ENCODE results near the gene SHISA9.

SHISA9 gene

DNA sequence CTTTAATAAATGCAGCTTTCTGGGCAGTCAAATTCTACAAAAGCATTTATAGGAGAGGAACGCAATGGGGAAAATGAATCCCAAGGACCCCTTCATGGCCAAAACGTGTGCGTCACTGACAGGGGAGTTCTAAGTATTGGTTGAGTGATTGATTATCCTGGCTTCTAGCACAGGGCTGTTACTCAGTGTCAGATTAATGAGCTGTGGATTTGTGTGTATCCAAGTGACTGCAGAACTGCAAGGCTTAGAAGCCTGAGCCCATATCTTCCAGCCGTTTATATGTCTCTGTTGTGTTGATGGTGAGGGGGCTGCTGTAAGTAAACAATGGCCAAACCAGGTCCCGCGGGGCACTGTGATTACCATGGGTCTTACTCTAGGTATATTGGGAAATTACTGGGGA lies 129.4 kb downstream of the SHISA9 start:
- no peak for DNase-seq

DNA sequence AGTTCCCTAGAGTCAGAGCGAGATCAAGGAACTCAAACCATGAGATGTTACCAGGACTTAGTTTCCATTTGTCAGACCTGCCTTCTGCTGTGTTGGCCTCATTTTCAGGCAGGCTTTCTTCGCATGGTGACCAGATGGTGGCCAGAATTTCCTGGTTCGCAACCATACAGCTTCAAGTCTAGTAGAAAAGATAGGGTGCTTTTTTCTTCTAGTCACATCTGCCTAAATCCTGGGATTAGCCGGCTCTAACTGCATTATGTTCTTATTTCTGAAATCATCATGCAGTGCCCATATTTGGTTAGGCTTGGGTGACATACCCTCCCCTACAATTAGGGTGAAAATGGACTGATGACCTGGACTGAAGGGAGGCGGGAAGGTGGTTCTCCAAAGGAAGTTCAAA lies 131.5 kb downstream of the SHISA9 start:
- DNase-seq = no peak

DNA sequence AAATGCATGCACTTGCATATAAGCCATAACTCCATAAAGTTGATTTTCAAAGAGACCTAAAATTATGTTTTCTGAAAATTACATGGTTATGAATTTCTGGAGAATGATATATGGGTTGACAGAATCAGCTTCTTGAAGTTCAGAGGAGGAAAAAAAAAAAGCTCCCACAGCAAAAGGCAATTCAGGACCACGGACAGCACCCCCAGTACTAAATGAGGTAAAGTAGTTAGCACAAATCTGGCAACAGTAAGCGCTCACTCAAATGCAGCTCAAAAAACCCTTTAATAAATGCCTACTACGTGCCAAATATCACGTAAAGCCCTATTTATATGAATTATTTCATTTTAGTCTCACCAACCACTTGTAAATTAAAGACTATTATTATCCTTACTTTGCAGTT lies 135.2 kb downstream of the SHISA9 start:
- peak in 1 of 2 donors; percentile 29 for DNase-seq

DNA sequence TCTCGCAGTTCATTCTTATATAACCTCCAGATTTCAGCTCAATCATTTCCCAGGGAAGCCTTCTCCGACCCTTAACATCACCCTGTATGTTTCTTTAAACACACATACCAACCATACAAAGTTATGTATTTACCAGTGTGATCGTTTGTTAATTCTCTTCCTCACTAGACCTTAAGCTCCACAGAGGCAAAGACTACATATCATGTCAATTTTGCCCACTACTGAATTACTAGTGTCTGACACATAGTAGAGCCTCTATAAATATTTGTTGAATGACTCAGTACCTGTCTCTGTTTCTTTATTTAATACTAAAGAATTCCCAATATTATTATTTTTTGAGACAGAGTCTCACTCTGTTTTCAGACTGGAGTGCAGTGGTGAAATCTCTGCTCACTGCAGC lies 137.2 kb downstream of the SHISA9 start:
- DNase-seq = no peak

DNA sequence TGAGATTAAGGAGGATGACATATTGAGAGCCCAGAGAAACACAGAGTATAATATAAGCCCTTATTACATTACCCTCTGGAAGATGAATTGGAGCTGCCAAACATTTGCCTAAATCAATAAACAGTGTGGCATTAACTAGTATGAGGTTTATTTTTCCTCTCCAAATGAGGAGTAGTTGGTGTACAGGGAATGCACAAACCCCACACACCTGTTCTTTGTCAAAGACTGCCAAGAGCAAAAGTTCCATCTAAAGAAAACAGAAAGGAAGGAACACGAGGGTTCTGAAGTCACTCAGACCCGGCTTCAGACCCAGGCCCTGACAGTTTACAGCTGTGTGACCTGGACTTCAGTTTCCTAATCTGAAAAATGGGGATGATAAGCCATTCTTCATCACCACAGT lies 138.1 kb downstream of the SHISA9 start:
- DNase-seq = no peak

DNA sequence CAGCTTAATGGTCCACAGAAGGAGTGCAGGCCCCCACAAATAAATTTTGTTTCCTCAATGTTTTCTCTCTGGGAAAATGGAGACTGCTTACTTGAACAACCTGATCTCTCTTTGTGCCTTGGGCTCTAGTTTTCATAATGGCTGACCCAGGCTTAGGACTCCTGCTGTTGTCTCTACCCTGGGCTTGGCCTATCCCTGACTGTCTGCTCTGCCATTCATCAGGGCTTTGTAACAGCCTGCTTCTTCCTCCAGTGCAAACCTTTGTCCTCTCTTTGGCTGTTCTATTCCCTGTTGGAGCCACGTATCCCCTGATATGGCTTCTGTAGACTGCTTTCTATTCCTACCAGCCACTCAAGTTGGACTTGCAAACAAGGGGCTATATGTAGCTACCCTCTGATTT lies 139.8 kb downstream of the SHISA9 start:
- no peak for DNase-seq

DNA sequence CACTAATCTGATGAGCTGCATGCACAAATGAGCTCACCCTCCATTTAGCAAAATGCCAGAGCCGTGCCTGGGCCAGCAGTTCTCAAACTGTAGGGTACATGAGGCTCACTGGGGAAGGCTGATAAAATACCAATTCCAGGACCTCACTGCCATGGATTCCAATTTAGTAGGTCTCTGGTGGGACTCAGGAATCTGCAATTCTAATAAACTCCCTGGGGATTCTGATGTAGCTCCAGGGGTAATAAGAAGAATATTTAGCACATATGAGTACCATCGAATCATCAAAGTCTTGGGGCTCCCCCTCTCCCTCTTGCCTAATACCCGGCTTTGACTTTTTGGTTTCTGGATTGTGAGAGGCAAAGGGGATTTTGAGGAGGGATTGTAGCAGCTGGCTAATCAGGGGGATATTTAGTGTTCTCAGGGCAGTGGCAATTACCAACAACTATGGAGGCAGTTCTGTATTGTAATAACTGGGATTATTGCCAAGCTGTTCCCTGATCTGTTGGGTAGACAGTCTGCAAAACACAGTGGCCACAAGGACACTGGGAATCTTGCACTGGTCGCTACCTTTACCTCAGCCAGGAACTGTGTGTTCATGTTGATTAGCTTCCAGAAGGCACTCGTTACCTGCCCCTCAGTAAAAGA lies 140.4 kb downstream of the SHISA9 start:
- no peak for DNase-seq

DNA sequence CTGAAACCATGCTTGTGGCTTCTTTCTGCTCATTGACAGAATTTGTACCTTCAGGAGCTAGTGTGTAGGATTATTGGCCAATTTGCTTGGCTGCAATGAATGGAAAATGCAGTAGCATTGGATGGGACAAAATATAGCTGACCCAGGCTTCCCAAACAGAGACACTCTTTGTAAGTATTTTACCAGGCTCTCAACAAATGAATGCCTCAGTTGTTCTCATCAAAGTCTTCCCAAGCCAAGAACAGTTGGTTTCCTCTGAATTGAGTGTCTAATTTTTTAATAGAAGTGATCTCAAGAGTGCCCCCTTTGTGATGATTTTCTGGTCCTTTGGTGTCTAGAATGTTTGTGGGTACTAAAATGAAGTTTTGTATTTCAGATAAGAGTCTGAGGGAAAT lies 140.9 kb downstream of the SHISA9 start:
- DNase-seq = no peak

DNA sequence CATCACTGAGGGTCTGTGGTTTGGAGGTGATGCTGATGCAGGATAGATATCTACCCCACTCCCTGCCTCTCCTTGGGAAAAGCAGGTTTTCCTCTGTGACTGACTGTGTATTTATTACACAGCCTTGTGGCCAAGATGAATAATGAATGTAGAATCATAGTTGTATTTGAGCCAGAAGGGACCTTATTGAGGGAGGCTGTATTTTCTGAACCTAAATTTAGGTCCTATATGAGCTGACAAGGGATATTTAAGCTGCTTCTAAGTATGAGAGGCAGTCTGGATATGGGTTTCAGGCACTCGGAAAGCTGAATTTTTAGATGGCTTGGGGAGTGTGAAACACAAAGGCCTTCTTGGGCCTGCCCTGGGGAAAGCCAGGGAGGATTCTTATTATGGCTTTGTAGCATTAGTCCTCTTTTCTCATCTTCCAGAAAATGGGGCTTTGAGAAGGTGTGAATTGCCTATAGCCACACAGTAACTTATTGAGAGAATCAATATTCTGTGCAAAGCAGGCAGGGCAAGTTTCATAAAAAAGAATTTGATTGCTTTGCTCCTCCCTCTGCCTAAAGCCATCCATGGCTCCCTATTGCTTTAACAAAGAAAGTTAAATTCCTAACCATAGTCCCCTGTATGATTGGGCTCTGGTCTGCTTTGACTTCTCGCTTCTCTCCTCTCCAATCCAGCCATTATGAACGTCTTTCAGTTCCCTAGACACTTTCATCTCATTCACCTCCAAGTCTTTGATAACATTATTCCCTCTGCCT lies 144.8 kb downstream of the SHISA9 start:
- no peak for DNase-seq

DNA sequence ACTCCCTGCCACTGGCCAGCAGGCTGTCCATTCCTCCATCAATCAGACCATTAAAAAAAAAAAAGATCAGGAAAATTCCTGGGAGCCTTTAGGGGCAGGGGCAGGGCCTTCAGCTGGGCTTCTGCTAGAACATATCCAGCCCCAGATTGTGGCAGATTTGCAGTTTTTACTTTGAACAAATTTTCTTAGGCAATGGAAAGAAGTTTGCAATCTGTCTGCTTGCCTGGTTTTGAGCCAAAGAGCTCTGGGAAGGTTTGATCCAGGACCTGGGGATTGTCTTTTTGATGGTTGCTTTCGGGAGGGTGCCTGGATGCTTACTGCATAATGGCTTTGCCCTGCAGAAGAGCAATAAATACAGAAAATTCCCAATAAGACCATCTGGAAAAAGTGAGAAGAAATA lies 145.9 kb downstream of the SHISA9 start:
- DNase-seq = no peak

DNA sequence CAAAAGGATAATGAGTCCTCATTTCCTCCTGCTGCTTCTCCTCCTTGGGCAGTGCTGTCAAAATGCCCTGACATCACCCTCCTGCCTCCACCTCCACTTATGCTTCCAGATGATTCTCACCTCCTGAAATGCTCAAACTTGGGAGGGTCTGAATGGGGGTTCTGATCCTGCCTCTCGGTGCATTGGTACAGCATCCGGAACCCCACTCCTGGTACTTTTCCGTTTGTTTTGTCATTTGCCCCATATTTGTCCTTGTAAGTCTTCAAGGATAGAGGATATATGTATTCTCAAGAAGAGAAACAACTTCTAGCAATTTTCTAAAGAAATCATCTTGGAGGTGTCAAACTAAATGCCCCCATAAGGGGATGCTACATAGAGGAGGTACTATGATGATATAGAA lies 148.3 kb downstream of the SHISA9 start:
- no peak for DNase-seq

DNA sequence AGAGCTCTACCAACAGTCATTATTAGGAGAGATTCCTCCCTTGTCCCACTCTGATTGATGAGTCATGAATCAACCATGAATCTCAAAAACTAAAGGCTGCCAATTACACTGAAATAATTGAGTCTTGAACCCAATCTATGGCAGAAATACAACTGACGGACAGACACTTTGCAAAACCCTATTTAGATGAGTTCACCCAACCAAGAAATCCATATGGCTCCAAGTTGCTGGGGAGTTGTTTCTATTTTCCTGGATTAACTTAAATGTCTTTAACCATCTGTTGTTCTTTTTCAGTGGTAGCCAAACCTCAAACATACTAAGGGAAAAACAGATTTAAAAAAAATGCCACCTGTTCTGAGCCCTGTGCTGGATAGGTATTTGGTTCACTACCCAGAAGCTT lies 151.0 kb downstream of the SHISA9 start:
- no peak for DNase-seq

DNA sequence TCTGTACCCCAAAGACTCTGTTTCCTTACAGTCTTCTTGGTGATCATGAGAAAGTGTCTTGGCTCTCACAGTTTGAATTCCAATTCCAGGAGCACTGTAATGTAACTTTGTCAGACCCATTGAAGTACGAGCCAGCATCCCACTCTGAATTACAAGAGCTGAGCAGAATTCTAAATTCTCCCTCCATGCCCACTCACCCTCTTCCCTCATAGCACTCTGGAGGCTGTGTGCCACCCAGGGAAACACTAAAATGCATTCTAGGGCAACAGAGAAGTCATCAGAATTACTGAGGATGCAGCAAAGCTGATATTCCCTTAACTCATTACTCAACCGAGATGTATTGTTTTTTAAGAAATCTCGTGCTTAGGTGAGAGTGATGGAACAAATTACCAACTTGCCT lies 154.1 kb downstream of the SHISA9 start:
- no peak for DNase-seq

DNA sequence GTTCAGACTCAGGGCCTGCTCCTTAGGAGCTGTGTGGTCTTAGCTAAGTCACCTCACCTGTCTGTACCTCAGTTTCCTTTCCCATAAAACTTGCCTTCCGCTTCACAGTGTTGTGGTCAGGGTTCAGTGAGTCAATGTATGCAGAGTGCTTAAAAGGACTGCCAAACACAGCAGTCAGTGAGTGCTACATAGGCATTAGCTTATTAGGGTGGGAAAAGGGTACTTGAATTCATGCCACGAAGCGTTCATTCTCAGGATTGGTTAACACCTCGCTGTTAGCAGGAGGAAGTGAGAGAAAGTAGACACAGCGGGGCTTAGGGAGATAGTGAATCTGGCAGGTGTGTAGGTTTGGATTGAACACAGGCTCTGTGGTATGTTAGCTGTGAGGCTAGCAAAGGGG lies 155.2 kb downstream of the SHISA9 start:
- DNase-seq = no peak

DNA sequence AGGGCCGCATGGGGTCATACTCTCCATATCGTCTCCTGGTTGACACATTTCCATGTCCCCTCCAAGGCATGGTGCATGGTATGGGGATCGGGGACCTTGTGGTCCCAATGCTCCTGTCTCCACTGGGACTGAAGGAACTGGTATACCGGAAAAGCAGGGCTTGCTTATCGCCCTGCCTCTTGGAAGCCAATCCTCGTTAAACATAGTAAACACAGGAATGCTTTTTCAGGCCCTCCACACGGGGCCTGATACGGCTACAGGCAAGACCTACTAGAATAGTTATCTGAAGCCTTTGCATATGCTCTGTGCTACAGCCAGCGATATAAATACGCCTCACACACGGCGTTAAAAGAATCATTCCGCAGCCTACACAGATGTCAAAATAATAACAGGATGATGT lies 159.5 kb downstream of the SHISA9 start:
- DNase-seq = no peak

DNA sequence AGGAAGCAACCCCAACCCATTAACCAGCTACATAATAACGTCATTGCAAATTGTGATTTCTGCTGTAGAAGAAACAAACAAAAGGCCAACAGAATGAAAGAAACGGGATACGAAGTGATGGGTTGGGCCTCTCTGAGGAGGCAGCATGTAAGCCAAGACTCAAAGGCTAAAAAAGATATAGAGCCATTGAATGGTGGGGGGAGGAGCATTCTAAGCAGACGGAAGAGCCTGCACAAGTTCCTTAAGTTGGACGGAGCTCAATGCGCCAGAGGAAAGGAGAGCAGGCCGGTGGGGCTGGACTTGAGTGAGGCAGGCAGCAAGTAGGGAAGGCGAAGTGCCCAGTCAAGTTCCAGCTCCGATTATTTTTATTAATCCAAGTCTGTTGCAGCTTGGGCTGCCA lies 160.3 kb downstream of the SHISA9 start:
- no peak for DNase-seq

DNA sequence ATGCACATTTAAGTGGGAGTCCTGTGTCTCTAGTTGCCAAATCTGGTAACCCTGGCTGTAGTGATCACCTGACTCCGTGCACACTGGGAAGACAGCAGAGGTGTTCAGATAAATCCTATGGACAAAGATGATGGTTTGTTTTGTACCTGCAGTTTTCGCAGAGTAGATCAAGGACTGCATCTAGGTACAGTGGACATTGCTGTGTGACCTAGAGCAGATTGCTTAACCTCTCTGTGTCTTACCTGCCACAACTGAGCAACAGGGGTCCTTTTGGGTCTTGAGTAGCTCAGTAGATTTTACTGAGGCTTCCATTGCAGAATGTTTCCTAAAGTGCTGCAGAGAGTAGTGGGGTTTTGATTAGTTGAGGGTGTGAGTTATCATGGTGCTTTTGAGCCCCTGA lies 160.8 kb downstream of the SHISA9 start:
- no peak for DNase-seq

DNA sequence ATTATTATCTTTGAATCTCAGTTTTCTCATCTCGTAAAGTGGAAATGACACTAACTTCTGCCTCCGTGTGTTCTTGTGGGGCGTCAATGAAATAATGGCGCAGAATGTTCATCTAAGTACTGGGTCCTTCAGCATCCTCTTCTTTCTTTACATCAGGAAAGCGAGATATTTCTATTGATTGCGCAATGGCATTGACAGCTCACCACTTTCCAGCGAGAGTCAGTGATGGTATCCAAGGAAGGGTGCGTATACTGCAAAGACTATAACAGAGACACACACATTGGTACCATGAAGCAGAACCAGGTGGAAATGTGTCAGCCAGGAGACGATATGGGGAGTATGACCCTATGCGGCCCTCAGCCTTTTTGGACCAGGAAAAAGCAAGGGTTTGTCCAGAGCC lies 162.1 kb downstream of the SHISA9 start:
- no peak for DNase-seq

DNA sequence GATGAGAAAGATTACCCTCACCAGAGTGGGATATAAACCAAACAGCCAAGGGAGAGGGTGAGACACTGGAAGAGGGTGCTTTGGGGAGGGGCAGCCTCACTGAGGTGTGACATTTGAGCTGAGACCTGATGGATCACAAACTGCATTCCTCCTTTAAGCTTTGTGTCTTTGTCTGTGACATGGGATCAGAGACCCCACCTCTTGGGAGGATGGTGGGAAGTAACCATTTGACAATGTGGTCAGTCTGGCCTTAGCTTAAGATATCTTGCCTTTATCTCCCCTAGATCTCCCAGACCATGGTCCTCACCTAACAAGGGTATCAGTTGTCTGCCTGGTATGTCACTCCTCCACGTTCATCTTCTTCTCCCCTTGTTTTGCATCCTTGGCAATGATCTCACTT lies 163.4 kb downstream of the SHISA9 start:
- no peak for DNase-seq

DNA sequence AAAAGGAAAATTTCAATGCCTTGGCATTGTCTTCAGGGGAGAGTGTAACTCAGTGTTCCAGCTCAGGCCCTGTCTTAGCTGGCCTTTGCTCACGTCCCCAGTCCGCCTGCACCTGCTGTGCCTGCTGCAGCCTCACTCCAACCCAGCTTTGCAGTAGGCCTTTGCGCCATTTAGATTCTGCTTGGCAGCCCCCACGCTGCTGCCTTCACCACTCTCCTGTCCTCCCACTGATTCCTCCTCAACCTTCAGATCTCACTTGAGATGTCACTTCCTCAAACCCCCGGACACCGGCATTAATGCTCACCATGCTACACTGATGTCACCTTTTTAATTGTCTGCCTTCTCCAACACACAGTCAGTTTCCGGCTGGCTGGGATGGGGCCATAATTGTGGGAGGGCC lies 166.2 kb downstream of the SHISA9 start:
- no peak for DNase-seq

DNA sequence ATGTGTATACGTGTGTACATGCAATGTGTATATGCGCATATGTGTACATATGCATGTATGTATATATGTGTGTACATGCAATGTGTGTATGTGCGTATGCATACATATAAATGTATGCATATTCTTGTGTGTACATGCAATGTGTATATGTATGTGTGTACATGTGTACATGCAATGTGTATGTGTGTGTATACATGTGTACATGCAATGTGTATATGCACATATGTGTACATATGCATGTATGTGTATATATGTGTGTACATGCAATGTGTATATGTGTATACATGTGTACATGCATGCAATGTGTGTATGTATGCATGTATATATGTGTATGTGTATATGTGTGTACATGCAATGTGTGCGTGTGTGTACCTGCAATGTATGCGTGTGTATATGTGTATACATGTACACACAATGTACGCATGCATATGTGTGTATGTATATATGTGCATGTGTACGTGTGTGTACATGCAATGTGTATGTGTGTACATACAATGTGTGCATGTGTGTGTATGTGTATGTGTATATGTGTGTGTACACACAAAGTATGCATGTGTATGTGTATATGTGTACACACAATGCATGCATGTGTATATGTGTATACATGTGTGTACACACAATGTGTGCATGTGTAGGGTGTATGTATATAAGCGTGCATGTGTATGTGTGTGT lies 167.7 kb downstream of the SHISA9 start:
- no peak for DNase-seq

DNA sequence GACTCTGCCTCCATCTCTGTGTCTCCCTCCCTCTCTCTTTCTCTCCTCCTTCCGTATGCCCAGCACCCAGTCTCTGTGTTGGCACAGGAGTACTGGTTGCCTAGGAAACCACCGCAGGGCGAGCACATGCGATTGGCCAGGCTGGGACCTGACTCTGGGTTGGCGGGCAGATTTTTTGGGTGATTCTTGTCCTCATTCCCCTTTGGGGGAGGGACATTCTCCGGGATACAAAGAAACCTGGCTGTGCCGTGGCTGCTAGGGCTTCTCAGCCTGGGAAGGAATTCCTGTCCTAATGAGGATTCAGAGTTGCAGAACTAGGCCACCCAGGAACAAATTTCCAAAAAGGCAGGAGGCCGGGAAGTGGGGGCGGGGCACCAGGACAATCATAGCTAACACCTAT lies 168.9 kb downstream of the SHISA9 start:
- no peak for DNase-seq

DNA sequence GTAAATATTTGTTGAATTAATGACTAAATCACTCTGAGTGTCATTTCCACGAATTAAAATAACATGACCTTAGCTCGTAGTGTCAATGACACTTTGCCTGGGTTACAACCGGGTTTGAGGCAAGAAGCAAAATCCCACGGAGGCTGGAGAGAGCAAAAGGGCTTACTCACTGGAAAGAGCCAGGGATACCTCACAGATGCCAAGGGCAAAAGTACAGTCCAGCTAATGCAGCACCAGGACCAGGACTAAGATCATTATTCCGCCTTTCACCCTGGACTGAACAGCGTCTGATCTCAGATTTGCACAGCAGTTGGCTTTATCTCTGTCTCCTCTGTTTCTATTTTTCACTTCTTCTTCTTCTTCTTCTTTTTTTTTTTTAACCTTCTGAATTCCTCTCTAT lies 175.5 kb downstream of the SHISA9 start:
- DNase-seq = no peak

DNA sequence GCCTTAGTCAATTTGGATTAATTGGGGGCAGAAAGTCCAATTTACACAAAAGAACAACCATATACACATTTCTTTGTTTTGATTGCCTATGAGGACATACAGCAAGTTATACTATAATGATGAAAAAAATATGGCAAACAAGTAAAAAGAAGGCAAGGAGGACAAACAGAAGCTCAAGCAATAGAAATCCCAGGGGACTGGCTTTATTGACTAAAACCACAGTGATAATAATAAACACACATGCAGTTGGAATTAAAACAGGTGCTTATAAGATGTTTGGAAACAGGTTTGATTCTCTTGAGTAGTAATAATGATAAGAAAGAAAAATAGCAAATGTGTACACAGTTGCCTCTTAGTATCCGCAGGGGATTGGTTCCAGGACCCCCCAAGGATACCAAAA lies 176.4 kb downstream of the SHISA9 start:
- no peak for DNase-seq

All from inflammatory macrophage (primary cell).